Measurements from ENCODE around the gene ADCK2.

ADCK2 gene

DNA sequence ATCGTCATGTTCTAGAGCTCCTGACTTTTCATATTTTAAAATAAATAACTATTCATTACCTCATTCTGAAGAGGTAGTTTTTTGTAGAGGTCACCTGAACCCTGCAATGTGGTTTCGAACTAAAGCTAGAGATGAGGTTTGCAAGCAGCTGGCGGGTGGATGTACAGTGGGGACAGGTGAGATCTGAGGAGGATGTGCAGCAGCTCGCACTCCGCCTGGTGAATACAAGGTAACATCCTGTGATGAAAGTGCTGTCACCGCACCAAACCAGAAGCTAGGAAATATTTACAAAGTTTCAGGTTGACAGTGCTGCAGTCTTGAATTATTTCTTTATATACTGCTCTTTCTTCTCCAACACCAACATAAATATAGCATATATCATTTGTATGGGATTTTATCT lies 50.3 kb downstream of the ADCK2 start:
- Histone ChIP-seq H3K9me3 (ENCODE audit: low read length) (no peaks in the 10 kb centered on the region), H2AFZ (ENCODE audit: low read length) (no peak overlapping the region), H3K9me2 (ENCODE audit: low read depth, low read length) (no peaks in the 10 kb centered on the region), H3F3A (ENCODE audit: insufficient read depth, low read length) (no peaks in the 10 kb centered on the region), H4K20me1 (ENCODE audit: insufficient read depth, low read length) (no peaks in the 10 kb centered on the region), H3K4me1 (ENCODE audit: insufficient read depth, low read length, severe bottlenecking) (peaks cover 15% of the 10 kb centered on the region), H3K27ac (ENCODE audit: low read depth, low read length, poor library complexity, severe bottlenecking) (no peak overlapping the region), H3K79me2 (ENCODE audit: insufficient read depth, low read length) (no peaks in the 10 kb centered on the region), H3K4me3 (ENCODE audit: low read depth, low read length, poor library complexity, severe bottlenecking) (no peak overlapping the region), H3K27me3 (ENCODE audit: insufficient read depth, low read length) (no peaks in the 10 kb centered on the region), H3K9ac (ENCODE audit: low read length) (no peak overlapping the region), H3K36me3 (ENCODE audit: insufficient read depth, low read length) (no peaks in the 10 kb centered on the region), H3K4me2 (ENCODE audit: low read length) (no peak overlapping the region)
- TF ChIP-seq EZH2 (IDR thresholded peaks at IDR 0.05; ENCODE audit: borderline replicate concordance, low read length), result no peak
- TF ChIP-seq, protein P1, sequence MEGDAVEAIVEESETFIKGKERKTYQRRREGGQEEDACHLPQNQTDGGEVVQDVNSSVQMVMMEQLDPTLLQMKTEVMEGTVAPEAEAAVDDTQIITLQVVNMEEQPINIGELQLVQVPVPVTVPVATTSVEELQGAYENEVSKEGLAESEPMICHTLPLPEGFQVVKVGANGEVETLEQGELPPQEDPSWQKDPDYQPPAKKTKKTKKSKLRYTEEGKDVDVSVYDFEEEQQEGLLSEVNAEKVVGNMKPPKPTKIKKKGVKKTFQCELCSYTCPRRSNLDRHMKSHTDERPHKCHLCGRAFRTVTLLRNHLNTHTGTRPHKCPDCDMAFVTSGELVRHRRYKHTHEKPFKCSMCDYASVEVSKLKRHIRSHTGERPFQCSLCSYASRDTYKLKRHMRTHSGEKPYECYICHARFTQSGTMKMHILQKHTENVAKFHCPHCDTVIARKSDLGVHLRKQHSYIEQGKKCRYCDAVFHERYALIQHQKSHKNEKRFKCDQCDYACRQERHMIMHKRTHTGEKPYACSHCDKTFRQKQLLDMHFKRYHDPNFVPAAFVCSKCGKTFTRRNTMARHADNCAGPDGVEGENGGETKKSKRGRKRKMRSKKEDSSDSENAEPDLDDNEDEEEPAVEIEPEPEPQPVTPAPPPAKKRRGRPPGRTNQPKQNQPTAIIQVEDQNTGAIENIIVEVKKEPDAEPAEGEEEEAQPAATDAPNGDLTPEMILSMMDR (IDR thresholded peaks at IDR 0.05; ENCODE audit: low read length), result no peak

GRCh38 chr7:140723574-140723973 lies 50.8 kb downstream of the ADCK2 start:
- no peaks in the 10 kb centered on the region for H3F3A ChIP-seq (ENCODE audit: insufficient read depth, low read length)
- no peak overlapping the region for H3K4me2 ChIP-seq (ENCODE audit: low read length)
- H3K27ac ChIP-seq (ENCODE audit: low read depth, low read length, poor library complexity, severe bottlenecking), result no peak overlapping the region
- H3K9me3 ChIP-seq (ENCODE audit: low read length), result no peaks in the 10 kb centered on the region
- H3K4me1 ChIP-seq (ENCODE audit: insufficient read depth, low read length, severe bottlenecking), result peaks cover 15% of the 10 kb centered on the region
- H3K79me2 ChIP-seq (ENCODE audit: insufficient read depth, low read length), result no peaks in the 10 kb centered on the region
- H3K4me3 ChIP-seq (ENCODE audit: low read depth, low read length, poor library complexity, severe bottlenecking), result no peak overlapping the region
- H4K20me1 ChIP-seq (ENCODE audit: insufficient read depth, low read length), result no peaks in the 10 kb centered on the region
- H3K27me3 ChIP-seq (ENCODE audit: insufficient read depth, low read length), result no peaks in the 10 kb centered on the region
- no peak for TF ChIP-seq EZH2 (IDR thresholded peaks at IDR 0.05; ENCODE audit: borderline replicate concordance, low read length)
- TF ChIP-seq, protein P1 (IDR thresholded peaks at IDR 0.05; ENCODE audit: low read length), result no peak
- no peaks in the 10 kb centered on the region for H3K9me2 ChIP-seq (ENCODE audit: low read depth, low read length)
- H3K36me3 ChIP-seq (ENCODE audit: insufficient read depth, low read length), result no peaks in the 10 kb centered on the region
- no peak overlapping the region for H2AFZ ChIP-seq (ENCODE audit: low read length)
- no peak overlapping the region for H3K9ac ChIP-seq (ENCODE audit: low read length)

DNA sequence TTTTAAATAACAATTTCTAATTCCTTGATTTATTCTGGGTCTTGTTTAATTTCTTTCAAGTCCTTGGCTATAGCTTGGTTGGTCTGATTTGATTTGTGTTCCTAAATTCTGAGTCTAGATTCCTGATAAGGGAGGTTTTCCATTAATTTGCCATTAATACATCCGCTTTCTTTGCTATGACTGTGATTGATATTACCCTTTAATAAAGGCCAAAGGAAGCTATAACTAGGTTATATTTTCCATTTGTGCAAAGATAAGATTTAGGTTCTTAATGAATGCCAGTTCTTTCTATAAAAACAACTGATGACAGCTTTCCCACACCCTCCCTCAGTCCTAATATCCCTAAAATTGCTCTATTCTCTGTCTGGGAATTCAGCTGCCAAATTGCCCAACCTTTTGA lies 52.0 kb downstream of the ADCK2 start:
- no peaks in the 10 kb centered on the region for H3K9me3 ChIP-seq (ENCODE audit: low read length)
- no peak overlapping the region for H3K27ac ChIP-seq (ENCODE audit: low read depth, low read length, poor library complexity, severe bottlenecking)
- no peak overlapping the region for H3K9ac ChIP-seq (ENCODE audit: low read length)
- no peaks in the 10 kb centered on the region for H3K36me3 ChIP-seq (ENCODE audit: insufficient read depth, low read length)
- no peaks in the 10 kb centered on the region for H3K9me2 ChIP-seq (ENCODE audit: low read depth, low read length)
- TF ChIP-seq, protein P1 (IDR thresholded peaks at IDR 0.05; ENCODE audit: low read length), result no peak
- no peak for TF ChIP-seq EZH2 (IDR thresholded peaks at IDR 0.05; ENCODE audit: borderline replicate concordance, low read length)
- no peak overlapping the region for H2AFZ ChIP-seq (ENCODE audit: low read length)
- H3K4me3 ChIP-seq (ENCODE audit: low read depth, low read length, poor library complexity, severe bottlenecking), result no peak overlapping the region
- peaks cover 4% of the 10 kb centered on the region for H3K4me1 ChIP-seq (ENCODE audit: insufficient read depth, low read length, severe bottlenecking)
- no peaks in the 10 kb centered on the region for H3K79me2 ChIP-seq (ENCODE audit: insufficient read depth, low read length)
- no peaks in the 10 kb centered on the region for H4K20me1 ChIP-seq (ENCODE audit: insufficient read depth, low read length)
- H3K4me2 ChIP-seq (ENCODE audit: low read length), result no peak overlapping the region
- no peaks in the 10 kb centered on the region for H3K27me3 ChIP-seq (ENCODE audit: insufficient read depth, low read length)
- no peaks in the 10 kb centered on the region for H3F3A ChIP-seq (ENCODE audit: insufficient read depth, low read length)
